Astrocyte (in vitro differentiated cells and primary cell): ENCODE results near the gene KCNC4. TPM values are rescaled to one million over a fixed set of nuclear protein-coding genes. Genes with fewer than 3 reads are reported as not detected.

Experiments used
- DNase-seq: peaks from one replicate; pipeline ENCODE4 v3.0.0-alpha.2; 2010; ENCODE audit warnings: low read depth
- FAIRE-seq: peaks from 2 replicates; lab custom pipeline; 2011; peaks lifted over from hg19 to GRCh38; lab: Jason Lieb, UNC
- H2AFZ ChIP-seq: 2 replicates; pipeline ENCODE4 v1.6.0; 2012; ENCODE audit warnings: low read depth, low read length, inconsistent platforms
- H3K27ac ChIP-seq: 2 replicates; pipeline ENCODE4 v1.5.1; 2011; ENCODE audit warnings: low read depth, low read length, inconsistent platforms
- H3K27me3 ChIP-seq: 2 replicates; pipeline ENCODE4 v1.6.0; 2011; ENCODE audit warnings: low read length, inconsistent platforms; ENCODE audit not compliant: insufficient read depth
- H3K36me3 ChIP-seq: 2 replicates; pipeline ENCODE4 v1.5.1; 2011; ENCODE audit warnings: low read length, inconsistent platforms; ENCODE audit not compliant: insufficient read depth
- H3K4me1 ChIP-seq: 2 replicates; pipeline ENCODE4 v1.5.1; 2011; ENCODE audit warnings: low read length, inconsistent platforms; ENCODE audit not compliant: insufficient read depth
- H3K4me2 ChIP-seq: 2 replicates; pipeline ENCODE4 v1.6.0; 2012; ENCODE audit warnings: low read length, inconsistent platforms
- H3K4me3 ChIP-seq: 2 replicates; pipeline ENCODE4 v1.5.1; 2011; ENCODE audit warnings: low read depth, mild to moderate bottlenecking, low read length, inconsistent platforms; ENCODE audit not compliant: insufficient read depth
- H3K79me2 ChIP-seq: 2 replicates; pipeline ENCODE4 v1.6.0; 2012; ENCODE audit warnings: mild to moderate bottlenecking, low read length, inconsistent platforms; ENCODE audit not compliant: insufficient read depth
- H3K9ac ChIP-seq: 2 replicates; pipeline ENCODE4 v1.6.0; 2012; ENCODE audit warnings: mild to moderate bottlenecking, low read length, inconsistent platforms
- H3K9me3 ChIP-seq: 2 replicates; pipeline ENCODE4 v1.5.1; 2012; ENCODE audit warnings: low read depth, mild to moderate bottlenecking, low read length, inconsistent platforms; ENCODE audit not compliant: insufficient read depth
- H4K20me1 ChIP-seq: 2 replicates; pipeline ENCODE4 v1.6.0; 2012; ENCODE audit warnings: low read length, inconsistent platforms; ENCODE audit not compliant: insufficient read depth
- H3K27ac Mint-ChIP-seq: one replicate; pipeline ENCODE4 v1.8.0; 2021; ENCODE audit warnings: mild to moderate bottlenecking, mixed read lengths; ENCODE audit not compliant: unreplicated experiment
- H3K27me3 Mint-ChIP-seq: one replicate; pipeline ENCODE4 v1.8.0; 2021; ENCODE audit warnings: low read depth, mixed read lengths; ENCODE audit not compliant: unreplicated experiment
- H3K36me3 Mint-ChIP-seq: one replicate; pipeline ENCODE4 v1.8.0; 2021; ENCODE audit warnings: low read depth, mixed read lengths; ENCODE audit not compliant: unreplicated experiment
- H3K4me1 Mint-ChIP-seq: one replicate; pipeline ENCODE4 v1.8.0; 2021; ENCODE audit warnings: low read depth, mixed read lengths; ENCODE audit not compliant: unreplicated experiment
- H3K4me3 Mint-ChIP-seq: one replicate; pipeline ENCODE4 v1.8.0; 2021; ENCODE audit warnings: mild to moderate bottlenecking, moderate library complexity, mixed read lengths; ENCODE audit not compliant: unreplicated experiment
- H3K9me3 Mint-ChIP-seq: one replicate; pipeline ENCODE4 v1.8.0; 2021; ENCODE audit warnings: mild to moderate bottlenecking, mixed read lengths; ENCODE audit not compliant: unreplicated experiment
- CTCF ChIP-seq: IDR thresholded peaks from 2 replicates; pipeline ENCODE4 v1.5.1; 2011; ENCODE audit warnings: low read depth, mild to moderate bottlenecking, inconsistent platforms, low read length, moderate library complexity; ENCODE audit not compliant: insufficient read depth
- EZH2 ChIP-seq: IDR thresholded peaks from 2 replicates; pipeline ENCODE4 v1.6.1; 2012; ENCODE audit warnings: mild to moderate bottlenecking, low read length, inconsistent platforms; ENCODE audit not compliant: insufficient read depth
- total RNA-seq: library from RNA; stranded (reverse); gene quantifications from 2 replicates; pipeline ENCODE4 v1.2.1, GENCODE V29; 2021

The KCNC4 gene
- total RNA-seq, 1 donor from 2014 or later: 2.6 TPM

- Mint-ChIP-seq H3K36me3 (peaks cover 4% of the 10 kb centered on the region), H3K4me3 (no peak overlapping the region), H3K27ac (no peak overlapping the region), H3K27me3 (peaks cover 49% of the 10 kb centered on the region), H3K9me3 (peaks cover 10% of the 10 kb centered on the region), H3K4me1 (peaks cover 2% of the 10 kb centered on the region)
- DNase-seq (no peak), FAIRE-seq (no peak)
- Histone ChIP-seq H3K36me3 (no peaks in the 10 kb centered on the region), H3K27ac (no peak overlapping the region), H3K27me3 (peaks cover 4% of the 10 kb centered on the region), H3K9me3 (no peaks in the 10 kb centered on the region), H3K4me3 (no peak overlapping the region), H3K4me1 (no peaks in the 10 kb centered on the region), H4K20me1 (no peaks in the 10 kb centered on the region), H3K9ac (no peak overlapping the region), H2AFZ (no peak overlapping the region), H3K79me2 (no peaks in the 10 kb centered on the region), H3K4me2 (no peak overlapping the region)
- TF ChIP-seq CTCF (no peak), EZH2 (no peak)
Observed at GRCh38 chr1:110164725-110165350, 45.3 kb upstream of the KCNC4 start.

GRCh38 chr1:110165761-110166231, 44.3 kb upstream of the KCNC4 start:
- no peak for TF ChIP-seq EZH2
- no peak for TF ChIP-seq CTCF
- Histone ChIP-seq H3K27ac (no peak overlapping the region), H3K9me3 (no peaks in the 10 kb centered on the region), H3K4me2 (no peak overlapping the region), H3K4me3 (no peak overlapping the region), H3K4me1 (no peaks in the 10 kb centered on the region), H3K79me2 (no peaks in the 10 kb centered on the region), H4K20me1 (no peaks in the 10 kb centered on the region), H3K27me3 (peaks cover 2% of the 10 kb centered on the region), H3K9ac (no peak overlapping the region), H3K36me3 (no peaks in the 10 kb centered on the region), H2AFZ (no peak overlapping the region)
- Mint-ChIP-seq H3K9me3 (peaks cover 10% of the 10 kb centered on the region), H3K27ac (no peak overlapping the region), H3K4me3 (no peak overlapping the region), H3K4me1 (peaks cover 4% of the 10 kb centered on the region), H3K36me3 (peaks cover 1% of the 10 kb centered on the region), H3K27me3 (peaks cover 42% of the 10 kb centered on the region)
- DNase-seq: no peak
- no peak for FAIRE-seq

- Mint-ChIP-seq H3K4me1 (peaks cover 15% of the 10 kb centered on the region), H3K4me3 (no peak overlapping the region), H3K27me3 (peaks cover 38% of the 10 kb centered on the region), H3K9me3 (peaks cover 10% of the 10 kb centered on the region), H3K27ac (no peak overlapping the region), H3K36me3 (peaks cover 1% of the 10 kb centered on the region)
- H3K27me3 ChIP-seq: peaks cover 2% of the 10 kb centered on the region
- H2AFZ ChIP-seq: no peak overlapping the region
- H3K79me2 ChIP-seq: no peaks in the 10 kb centered on the region
- H3K4me2 ChIP-seq: no peak overlapping the region
- no peaks in the 10 kb centered on the region for H3K4me1 ChIP-seq
- H3K36me3 ChIP-seq: no peaks in the 10 kb centered on the region
- no peak for DNase-seq
- TF ChIP-seq EZH2 (no peak), CTCF (no peak)
- FAIRE-seq: no peak
- no peak overlapping the region for H3K27ac ChIP-seq
- H3K9me3 ChIP-seq: no peaks in the 10 kb centered on the region
- no peak overlapping the region for H3K4me3 ChIP-seq
- no peaks in the 10 kb centered on the region for H4K20me1 ChIP-seq
- no peak overlapping the region for H3K9ac ChIP-seq
Observed at GRCh38 chr1:110166861-110167260, 43.3 kb upstream of the KCNC4 start.
